Stimulated activated CD4-positive, alpha-beta T cell treated with anti-CD3 and anti-CD28 coated beads, TNF-alpha, amount 100 ng/mL, for 24 hours (primary cell): ENCODE measurements around the gene ARHGAP42.

Source experiments
- DNase-seq, 3 experiments: peaks; one replicate each; pipeline ENCODE4 v3.0.0-alpha.2; 2020; ENCODE audit warnings: low read depth in 3 of 3

Gene ARHGAP42

GRCh38 chr11:100918551-100919500 is 231.7 kb downstream of the ARHGAP42 start:
- DNase-seq = no peak

GRCh38 chr11:100920593-100920992 is 233.5 kb downstream of the ARHGAP42 start:
- no peak for DNase-seq

GRCh38 chr11:100922121-100922520 is 235.0 kb downstream of the ARHGAP42 start:
- DNase-seq = no peak

DNA sequence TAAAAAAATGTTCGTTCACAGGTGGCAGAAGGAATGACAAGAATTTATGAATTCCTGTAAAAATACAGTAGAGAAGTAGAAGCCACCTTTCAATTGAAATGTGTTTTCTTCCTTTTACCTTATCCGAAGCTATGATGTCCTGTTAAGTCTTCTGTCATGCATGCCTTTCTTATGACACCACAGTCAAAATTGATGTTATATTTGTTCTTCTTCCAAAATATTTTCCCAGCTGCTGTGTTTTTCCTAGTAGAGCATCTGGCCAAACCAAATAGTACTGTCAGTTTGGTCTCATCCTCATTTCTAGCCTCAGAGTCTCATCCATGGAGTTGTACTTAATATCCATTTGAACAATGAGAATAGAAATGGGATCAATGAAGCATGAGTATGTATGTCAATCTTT is 236.5 kb downstream of the ARHGAP42 start:
- DNase-seq = no peak

- no peak for DNase-seq
Observed at GRCh38 chr11:100925935-100926334, 238.8 kb downstream of the ARHGAP42 start.

DNA sequence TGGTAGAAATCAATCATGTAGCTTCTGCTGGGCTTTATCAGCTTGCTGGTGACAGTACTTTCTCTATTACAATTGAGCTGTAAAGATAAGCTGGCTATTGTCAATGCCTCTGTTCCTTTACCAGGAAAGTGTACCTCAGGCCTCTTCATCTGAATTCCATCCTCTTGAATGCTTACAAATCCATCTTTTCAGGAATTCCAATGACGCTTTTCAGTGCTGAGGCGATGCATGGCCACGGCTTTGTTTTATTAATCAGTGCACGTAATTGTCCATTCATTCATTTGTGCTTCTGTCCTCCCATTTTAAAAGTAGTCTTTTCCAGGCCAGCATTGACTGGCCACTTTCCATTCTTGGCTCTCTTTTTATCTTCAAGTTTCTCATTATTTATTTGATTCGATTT is 240.5 kb downstream of the ARHGAP42 start:
- DNase-seq = no peak

GRCh38 chr11:100928426-100928825 is 241.3 kb downstream of the ARHGAP42 start:
- DNase-seq = no peak

DNA sequence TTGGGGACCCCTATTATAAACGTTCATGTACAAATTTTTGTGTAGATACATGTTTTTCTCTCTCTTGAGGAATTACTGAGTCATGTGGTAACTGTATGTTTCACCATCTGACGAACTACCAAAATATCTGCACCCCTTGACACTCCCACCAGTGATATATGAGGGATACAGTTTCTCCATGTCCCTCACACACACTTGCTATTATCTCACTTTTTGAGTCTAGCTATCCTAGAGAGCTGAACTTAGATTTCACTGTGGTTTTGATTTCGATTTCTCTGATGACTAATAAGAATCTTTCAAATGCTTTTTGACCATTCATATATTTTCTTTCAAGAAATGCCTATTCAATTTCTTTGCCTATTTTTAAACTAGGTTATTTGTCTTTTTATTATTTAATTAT is 242.3 kb downstream of the ARHGAP42 start:
- no peak for DNase-seq

DNA sequence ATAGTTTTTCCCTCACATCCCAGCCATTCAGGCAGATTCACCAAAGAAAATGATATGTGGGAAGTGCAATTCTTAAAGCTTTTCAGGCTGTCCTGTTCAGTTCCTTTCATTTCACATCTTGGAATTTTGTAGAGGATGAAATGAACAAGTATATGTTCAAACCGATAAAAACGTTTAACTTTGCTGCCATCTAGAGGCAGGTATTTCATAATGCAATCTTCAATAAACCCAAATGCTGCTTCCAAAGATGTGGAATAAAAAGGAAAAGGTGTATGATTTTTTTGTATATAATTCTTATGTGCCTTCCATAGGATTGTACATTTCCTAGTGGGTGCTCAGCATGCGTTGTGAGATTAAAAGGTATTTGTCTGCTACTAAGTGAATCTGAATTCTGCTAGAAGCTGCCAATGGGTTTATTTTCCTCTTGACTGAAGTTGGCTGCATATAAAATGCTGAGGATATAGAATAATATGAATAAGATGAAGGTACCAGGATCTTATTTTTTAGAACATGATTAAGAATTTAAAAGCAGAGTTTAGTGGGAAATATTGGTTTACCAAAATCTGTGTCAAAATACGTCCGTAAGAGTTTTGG is 243.2 kb downstream of the ARHGAP42 start:
- DNase-seq = no peak

DNA sequence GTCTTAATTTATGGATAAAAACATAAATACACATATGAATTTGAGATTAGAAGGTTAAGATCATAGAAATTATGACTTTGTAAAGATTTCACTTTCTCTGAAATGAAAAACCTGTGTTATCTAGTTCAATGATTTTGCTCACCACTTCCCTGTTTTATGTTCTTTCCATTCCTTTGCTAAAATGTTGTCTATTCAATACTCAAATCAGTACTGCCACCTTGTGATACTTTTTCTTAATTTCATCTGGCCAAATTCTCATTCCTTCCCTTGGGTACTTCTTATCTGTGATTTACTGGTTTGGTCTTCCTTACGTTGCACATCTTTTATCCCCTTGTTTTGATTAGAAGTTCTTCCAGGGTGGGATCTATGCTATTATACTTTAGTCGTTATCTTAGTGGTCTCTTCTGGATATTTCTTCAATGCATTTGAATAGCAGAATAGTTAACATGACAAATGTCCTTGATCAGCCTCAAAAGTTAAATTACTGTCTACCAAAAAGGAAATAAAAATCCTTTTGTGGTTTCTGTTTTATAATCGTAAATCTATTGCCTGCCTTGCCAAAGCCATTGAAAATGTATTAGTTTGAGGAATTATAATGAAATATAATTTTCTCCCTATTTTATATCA is 245.5 kb downstream of the ARHGAP42 start:
- DNase-seq = no peak

- no peak for DNase-seq
Observed at GRCh38 chr11:100936781-100937180, 249.7 kb downstream of the ARHGAP42 start.

DNA sequence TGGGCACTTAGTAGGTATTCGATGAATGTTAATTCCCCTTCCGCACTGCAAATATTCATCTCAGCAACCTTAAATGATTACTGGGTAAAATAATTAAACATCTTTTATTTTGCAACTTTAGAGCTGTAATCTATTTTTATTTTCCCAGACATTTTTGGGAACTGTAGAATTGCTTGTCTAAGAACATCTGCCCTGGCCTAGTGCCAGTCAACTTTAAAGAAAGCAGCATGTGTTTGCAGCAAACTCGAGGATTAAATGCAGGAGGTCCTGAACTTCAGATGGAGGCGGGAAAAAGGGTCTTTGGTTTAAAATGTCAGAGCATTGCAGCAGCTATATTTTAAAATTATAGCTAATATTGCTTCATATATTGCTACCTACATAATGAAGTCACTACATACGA is 252.5 kb downstream of the ARHGAP42 start:
- DNase-seq = no peak

GRCh38 chr11:100940111-100940510 is 253.0 kb downstream of the ARHGAP42 start:
- DNase-seq = no peak

DNA sequence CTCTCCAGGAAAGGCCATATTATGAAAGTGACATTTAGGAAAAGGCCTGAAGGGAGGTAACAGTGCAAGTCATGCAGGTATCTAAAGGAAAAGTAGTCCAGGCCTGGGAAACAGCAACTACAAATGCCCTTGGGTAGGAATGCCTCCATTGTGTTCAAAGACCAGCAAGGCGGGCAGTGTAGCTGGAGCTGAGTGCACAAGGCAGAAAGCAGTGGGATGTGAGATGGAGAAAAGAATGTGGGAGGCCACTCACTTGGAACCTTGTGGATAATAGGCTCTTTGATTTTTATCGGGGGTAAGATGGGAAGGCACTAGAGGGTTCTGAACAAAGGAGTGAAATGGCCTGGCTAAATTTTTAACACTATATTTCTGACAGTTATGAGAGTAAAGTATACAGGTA is 253.9 kb downstream of the ARHGAP42 start:
- DNase-seq = no peak

DNA sequence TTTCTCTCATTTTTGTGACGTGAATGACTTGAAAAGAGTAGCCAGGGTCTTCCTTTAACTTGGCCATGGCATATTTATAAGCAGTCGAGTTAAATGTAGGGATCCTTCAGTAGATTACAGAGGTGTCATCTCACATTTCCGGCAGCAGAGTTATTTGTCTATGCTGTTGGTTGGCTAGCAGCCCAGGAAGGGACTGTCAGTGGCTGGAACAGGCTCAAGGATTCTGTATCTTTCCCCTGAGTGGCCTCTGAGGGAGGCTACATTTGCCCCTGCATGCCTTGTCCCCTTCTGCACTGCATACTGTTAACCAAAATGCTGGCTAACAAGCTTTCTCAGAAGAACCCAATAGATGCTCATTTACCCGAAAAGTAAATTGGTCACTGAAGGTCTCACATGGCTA is 254.9 kb downstream of the ARHGAP42 start:
- no peak for DNase-seq

- DNase-seq = no peak
Observed at GRCh38 chr11:100948936-100949335, 261.8 kb downstream of the ARHGAP42 start.

- no peak for DNase-seq
Observed at GRCh38 chr11:100949443-100949842, 262.4 kb downstream of the ARHGAP42 start.

DNA sequence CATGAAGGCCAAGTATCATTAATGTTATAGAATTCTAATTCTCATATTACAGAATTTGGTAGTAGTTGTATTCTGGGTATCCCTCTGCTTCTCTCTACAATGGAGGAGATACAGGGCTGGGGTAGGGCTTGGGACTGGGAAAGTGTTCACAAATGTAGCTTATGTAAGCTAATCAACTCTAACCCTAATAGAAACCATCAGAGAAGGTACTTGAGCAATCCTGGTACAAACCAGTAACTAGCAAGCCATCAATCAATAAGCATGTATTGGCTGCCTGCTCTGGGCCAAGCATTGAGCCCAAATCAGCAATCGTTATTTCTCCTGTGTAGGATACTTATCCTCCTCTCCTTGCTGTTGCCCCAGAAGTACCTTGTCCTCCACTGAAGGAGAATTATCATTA is 268.2 kb downstream of the ARHGAP42 start:
- DNase-seq = no peak

DNA sequence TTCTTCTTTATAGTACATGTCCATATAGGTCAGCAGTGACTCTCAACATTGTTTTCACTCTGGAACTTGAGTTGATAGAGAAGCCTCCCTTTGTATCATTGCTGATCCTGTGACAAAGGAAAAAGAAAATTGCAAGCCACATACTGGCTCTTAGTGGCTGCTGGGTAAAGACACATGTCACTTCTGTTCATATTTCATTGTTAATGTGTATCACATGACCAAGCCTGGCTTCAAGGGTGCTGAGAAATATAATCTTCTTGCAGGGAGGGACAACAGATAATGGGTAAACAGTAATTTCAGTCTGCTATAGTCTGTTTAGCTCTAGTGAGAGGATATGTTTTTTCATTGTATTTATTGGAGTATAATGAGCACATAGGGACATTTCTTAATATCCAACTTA is 269.3 kb downstream of the ARHGAP42 start:
- no peak for DNase-seq

GRCh38 chr11:100957499-100957898 is 270.4 kb downstream of the ARHGAP42 start:
- DNase-seq = no peak

DNA sequence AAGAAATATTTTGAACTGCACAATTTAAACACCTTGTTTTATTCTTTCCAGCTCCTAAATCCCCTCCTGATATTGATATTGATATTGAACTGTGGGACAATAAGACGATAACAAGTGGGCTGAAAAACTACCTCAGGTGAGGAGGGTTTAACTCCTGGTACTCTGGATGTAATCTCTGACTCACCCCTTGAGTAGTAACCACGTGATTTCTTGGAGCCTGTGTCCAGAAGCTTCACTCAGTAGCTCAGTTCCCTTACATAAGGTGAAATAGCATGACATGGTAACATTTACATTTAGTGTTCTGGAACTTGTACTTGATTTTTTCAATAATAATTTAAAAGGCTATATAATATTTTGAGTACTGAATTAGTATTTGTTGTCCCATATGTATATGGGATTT is 274.5 kb downstream of the ARHGAP42 start:
- no peak for DNase-seq

DNA sequence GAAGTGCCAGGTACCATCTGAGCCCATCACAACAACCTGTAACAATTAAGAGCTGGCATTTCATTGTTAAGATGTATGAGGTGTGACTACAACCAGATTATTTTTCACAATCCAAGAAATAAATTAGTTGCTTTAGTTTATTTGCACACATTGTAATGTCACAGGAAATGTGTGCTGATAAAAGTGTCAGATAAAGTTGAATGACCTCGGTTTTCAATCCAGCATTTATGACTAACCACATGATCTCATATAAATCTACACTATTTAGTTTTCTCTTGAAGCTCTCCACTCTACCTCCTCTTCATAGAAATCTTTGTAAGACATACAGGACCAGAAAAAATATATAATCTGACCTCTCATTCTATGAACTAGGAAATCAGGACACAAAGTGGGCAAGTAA is 276.3 kb downstream of the ARHGAP42 start:
- no peak for DNase-seq

- DNase-seq = no peak
Observed at GRCh38 chr11:100964435-100964834, 277.3 kb downstream of the ARHGAP42 start.
